ENCODE results near the gene ZNF417. TPM values are rescaled to one million over a fixed set of nuclear protein-coding genes. Genes with fewer than 3 reads are reported as not detected.
A peak's percentile ranks its signal among the peaks of the same experiment; 100 is the strongest.
"Not testable (repeated sequence)": the region's sequence is repeated elsewhere in the genome, so short reads cannot be mapped to it uniquely, and the experiment has no call there.

ZNF417 gene
- total RNA-seq (10 to 100 TPM; 44.2 to 50.1 TPM), polyA plus RNA-seq (1 to 10 TPM; 1.6 to 6.0 (median 1.8) TPM), total RNA-seq (15.7 to 54.6 (median 44.9) reads per million in 6 experiments)

DNA sequence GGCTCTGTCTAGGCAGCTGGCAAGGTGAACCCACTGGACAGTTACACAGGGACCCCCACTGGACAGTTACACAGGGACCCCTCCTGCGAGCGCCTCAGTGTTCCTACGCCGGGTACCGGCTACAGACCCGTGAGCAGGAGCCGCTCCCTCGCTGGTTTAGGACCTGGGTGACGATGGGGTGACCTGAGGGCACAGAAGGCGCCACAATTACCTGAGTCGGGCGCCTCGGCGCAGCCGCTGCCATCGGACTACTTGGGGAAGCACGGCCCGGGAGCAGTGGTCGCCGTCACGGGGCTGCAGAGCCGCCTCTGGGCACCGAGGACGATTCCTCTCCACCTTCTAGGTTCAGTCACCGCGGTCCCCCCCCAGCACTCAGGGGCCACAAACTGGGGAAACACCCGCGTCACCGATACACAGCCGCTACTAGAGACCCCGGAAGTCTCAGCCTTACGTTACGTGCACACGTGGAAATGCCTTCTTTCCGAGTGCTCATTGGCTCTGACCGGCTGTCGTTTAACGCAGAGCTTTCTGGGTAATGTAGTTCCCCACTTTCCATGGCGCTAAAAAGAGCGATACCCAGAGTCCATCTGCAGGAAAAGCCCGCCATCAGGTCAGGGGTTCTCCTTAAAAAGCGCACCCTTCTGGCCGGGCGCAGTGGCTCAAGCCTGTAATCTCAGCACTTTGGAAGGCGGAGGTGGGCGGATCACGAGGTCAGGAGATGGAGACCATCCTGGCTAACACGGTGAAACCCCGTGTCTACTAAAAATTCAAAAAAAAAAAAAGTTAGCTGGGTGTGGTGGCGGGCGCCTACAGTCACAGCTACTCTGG lies at the start of gene ZNF417:
Gene ZNF417, minus strand, starts transcription at position 425 of the 828 bp plus-strand sequence. Its CDS starts 181 bp downstream, at position 244.
- peaks cover 0 to 71% (median 45%) of the 10 kb centered on the region in 9 donors for H3K9me3 Mint-ChIP-seq

DNA sequence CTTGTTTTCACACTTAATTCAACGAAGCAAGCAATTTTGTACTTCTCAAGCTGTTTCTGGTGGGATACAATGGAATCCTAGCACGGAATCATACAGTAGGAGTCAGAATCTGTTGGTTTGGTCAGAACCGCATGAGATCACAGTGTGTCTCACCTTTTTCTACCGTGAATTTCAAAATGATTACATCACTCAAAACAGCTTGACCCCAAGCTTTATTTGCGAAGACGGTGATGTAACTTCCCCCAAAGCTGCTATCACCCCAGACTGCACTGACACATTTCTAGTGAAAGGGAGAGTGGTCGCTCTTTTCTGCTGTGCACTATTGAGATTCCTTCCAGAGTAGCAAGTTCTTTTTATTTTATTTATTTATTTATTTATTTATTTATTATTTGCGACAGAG lies 48.4 kb upstream of the ZNF417 start:
- peaks cover 10 to 89% (median 37%) of the 10 kb centered on the region in 9 donors for H3K9me3 Mint-ChIP-seq
- H3K4me1 Mint-ChIP-seq, result no peaks in the 10 kb centered on the region
- peaks cover 15 to 53% (median 34%) of the 10 kb centered on the region in 3 donors for H3K36me3 Mint-ChIP-seq
- H3K27ac Mint-ChIP-seq, result no peak overlapping the region
- H3K4me3 Mint-ChIP-seq, result no peak overlapping the region
- ATAC-seq (no peak), DNase-seq (no peak)
- H3K27me3 Mint-ChIP-seq, result no peaks in the 10 kb centered on the region
- POLR2A ChIA-PET, result no interaction called here

More for the DNA sequence above, at the start of gene ZNF417:
- peak within 1 kb of the TSS; percentile 95 to 99 (median 97) for H3K4me3 Mint-ChIP-seq
- not testable (repeated sequence) for H3K27me3 Mint-ChIP-seq
- H3K4me1 Mint-ChIP-seq, result peaks cover 14 to 41% (median 37%) of the 10 kb centered on the region in 4 donors
- POLR2A ChIA-PET, result interaction anchor here (0.6 to 2.3 kb wide), 9 partner anchors 19 to 853 kb away, joined by 3 to 12 read pairs (median 4); partner anchors contain the start of genes ZNF154, ZNF418, ZNF587 and ZNF606
- DNase-seq (peak; percentile 73 to 95 (median 90)), ATAC-seq (peak; percentile 97 to 99)
- peaks cover 34 to 56% (median 42%) of the 10 kb centered on the region in 3 donors for H3K36me3 Mint-ChIP-seq
- H3K27ac Mint-ChIP-seq, result peak within 1 kb of the TSS; percentile 92 to 99 (median 98)

DNA sequence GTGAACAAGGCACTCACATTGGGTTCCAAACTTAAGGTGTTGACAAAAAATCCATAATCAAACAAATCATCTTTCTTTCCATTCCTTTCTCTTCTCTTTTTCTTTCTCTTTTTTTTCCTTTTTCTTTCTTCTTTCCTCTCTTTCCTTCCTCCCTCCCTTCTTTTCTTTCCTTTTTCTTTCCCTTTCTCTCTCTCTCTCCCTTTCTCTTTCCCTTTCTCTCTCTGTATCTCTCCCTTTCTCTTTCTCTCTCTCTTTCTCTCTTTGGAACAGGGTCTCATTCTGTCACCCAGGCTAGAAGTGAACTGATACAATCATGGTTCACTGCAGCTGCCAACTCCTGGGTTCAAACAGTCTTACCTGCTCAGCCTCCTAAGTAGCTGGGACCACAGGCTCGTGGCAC lies 45.4 kb upstream of the ZNF417 start:
- POLR2A ChIA-PET, result no interaction called here
- peaks cover 9 to 85% (median 35%) of the 10 kb centered on the region in 9 donors for H3K9me3 Mint-ChIP-seq
- no peaks in the 10 kb centered on the region for H3K4me1 Mint-ChIP-seq
- H3K4me3 Mint-ChIP-seq, result peak overlapping the region in 1 of 10 donors; percentile 32
- H3K27ac Mint-ChIP-seq, result no peak overlapping the region
- no peak for ATAC-seq
- DNase-seq, result no peak
- peaks cover 0 to under 1% (median 0%) of the 10 kb centered on the region in 5 donors for H3K27me3 Mint-ChIP-seq
- H3K36me3 Mint-ChIP-seq, result peaks cover 12 to 50% (median 32%) of the 10 kb centered on the region in 3 donors

DNA sequence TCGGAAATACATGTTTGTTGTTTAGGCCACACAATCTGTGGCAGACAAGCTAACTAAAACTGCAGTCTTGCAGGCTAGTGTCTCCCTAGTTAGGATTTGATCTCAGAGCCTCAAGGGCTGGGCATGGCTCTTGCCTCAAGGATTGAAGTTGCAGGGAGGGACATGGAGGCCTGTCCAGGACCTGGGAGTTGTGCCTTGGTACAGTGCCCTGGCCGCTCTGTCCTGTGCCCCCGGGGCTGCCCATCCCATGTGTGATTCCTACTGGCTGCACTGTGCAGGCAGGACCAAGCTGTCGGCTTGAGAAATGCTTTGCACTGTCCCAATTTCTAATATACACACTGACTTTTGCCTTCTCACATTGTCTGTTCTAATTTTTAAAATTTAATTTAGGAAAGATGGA lies 38.6 kb upstream of the ZNF417 start:
- POLR2A ChIA-PET, result no interaction called here
- Mint-ChIP-seq H3K4me1 (no peaks in the 10 kb centered on the region), H3K9me3 (peaks cover 16 to 68% (median 38%) of the 10 kb centered on the region in 9 donors), H3K36me3 (peaks cover 12 to 46% (median 42%) of the 10 kb centered on the region in 3 donors), H3K4me3 (no peak overlapping the region), H3K27ac (no peak overlapping the region), H3K27me3 (peaks cover 0 to 17% (median 3%) of the 10 kb centered on the region in 5 donors)
- no peak for DNase-seq
- no peak for ATAC-seq

DNA sequence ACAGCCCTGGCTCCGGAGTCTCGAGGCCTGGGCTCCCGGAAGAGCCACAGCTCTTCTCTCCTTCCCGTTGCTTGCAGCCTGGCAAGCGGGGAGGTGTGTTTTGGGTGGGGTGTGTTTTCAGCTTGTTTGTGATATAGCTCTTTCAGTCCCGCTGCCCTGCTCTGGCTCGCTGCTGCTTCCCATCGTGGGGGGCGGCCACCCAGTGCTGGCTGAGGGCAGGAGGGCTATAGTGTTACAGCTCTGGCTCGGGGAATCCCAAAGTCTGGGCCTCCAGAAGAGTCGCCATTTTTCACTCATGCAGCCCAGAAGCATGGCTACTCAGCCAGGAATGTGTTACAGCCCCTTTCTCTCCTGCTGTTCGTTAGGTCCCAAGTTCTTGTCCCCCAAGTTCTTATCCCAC lies 33.3 kb upstream of the ZNF417 start:
- POLR2A ChIA-PET, result interaction anchor here (1.0 kb wide), 1 partner anchor 13 kb away, joined by 9 read pairs; no protein-coding TSS in a partner anchor
- peaks cover 16 to 26% (median 20%) of the 10 kb centered on the region in 4 donors for H3K4me1 Mint-ChIP-seq
- ATAC-seq (no peak), DNase-seq (no peak)
- peaks cover 0 to 15% (median 2%) of the 10 kb centered on the region in 5 donors for H3K27me3 Mint-ChIP-seq
- peaks cover 18 to 47% (median 40%) of the 10 kb centered on the region in 3 donors for H3K36me3 Mint-ChIP-seq
- peaks cover 18 to 68% (median 33%) of the 10 kb centered on the region in 9 donors for H3K9me3 Mint-ChIP-seq
- H3K27ac Mint-ChIP-seq, result no peak overlapping the region
- H3K4me3 Mint-ChIP-seq, result peak overlapping the region in 2 of 10 donors; percentile 14 to 45

DNA sequence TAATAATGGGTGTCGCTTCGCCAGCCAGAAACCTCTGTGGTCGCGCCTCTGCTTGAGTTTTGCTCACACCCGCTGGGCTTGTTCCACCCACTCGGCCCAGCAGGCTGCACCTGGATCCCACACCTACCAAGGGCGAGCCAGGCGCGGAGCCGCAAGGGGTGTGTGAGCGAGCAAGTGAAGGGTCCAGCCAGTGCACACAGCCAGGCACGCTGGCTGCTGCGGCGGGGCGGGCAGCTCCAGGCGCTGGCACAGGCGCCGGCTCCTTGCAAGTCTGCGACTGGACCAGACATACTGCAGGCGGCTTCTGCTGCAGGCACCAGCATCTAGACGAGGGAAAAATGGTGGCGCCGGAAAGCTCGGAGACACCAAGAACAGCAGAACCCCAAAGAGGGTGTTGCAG lies 32.9 kb upstream of the ZNF417 start:
- POLR2A ChIA-PET, result interaction anchor here (0.6 to 1.0 kb wide), 2 partner anchors 9 to 13 kb away, joined by 3 to 9 read pairs; no protein-coding TSS in a partner anchor
- peaks cover 16 to 68% (median 33%) of the 10 kb centered on the region in 9 donors for H3K9me3 Mint-ChIP-seq
- peaks cover 22 to 48% (median 39%) of the 10 kb centered on the region in 3 donors for H3K36me3 Mint-ChIP-seq
- no peak overlapping the region for H3K27ac Mint-ChIP-seq
- peaks cover 0 to 11% (median 2%) of the 10 kb centered on the region in 5 donors for H3K27me3 Mint-ChIP-seq
- ATAC-seq (no peak), DNase-seq (no peak)
- H3K4me1 Mint-ChIP-seq, result peaks cover 16 to 28% (median 20%) of the 10 kb centered on the region in 4 donors
- H3K4me3 Mint-ChIP-seq, result no peak overlapping the region

- Mint-ChIP-seq H3K9me3 (peaks cover 20 to 72% (median 46%) of the 10 kb centered on the region in 9 donors), H3K36me3 (peaks cover 37 to 53% (median 50%) of the 10 kb centered on the region in 3 donors), H3K4me3 (peak within 1 kb of the TSS; percentile 90 to 97 (median 95)), H3K27me3 (no peaks in the 10 kb centered on the region), H3K4me1 (peaks cover 16 to 28% (median 20%) of the 10 kb centered on the region in 4 donors), H3K27ac (peak within 1 kb of the TSS; percentile 90 to 97 (median 94))
- ATAC-seq (peak; percentile 93 to 96), DNase-seq (peak; percentile 71 to 96 (median 86))
- POLR2A ChIA-PET, result interaction anchor here (0.7 to 1.0 kb wide), 2 partner anchors 55 to 651 kb away, joined by 4 to 5 read pairs; partner anchors contain the start of gene ZNF606
These were observed 31.2 kb upstream of the ZNF417 start, which contains the start of gene ZNF256 for GRCh38 chr19:57947419-57948134. ZNF256 (minus strand) TSS chr19:57947706; CDS start chr19:57947474, 232 bp downstream.

DNA sequence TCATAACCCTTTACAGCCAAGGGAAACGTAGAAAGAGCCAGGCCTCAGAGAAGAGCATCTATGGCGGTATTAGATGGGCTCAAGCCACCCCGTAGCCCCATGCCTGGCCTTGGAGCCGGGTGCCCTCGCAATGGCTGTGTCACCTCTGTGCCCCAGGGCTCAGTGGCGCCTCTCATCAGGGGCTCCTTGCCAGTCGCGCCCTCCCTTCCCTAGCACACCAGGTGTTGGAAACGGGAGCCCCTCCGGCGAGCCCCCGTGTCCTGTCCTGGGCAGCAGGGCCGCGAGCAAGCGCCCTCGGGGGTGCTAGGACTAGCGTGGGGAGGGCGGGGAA lies 30.7 kb upstream of the ZNF417 start:
- H3K9me3 Mint-ChIP-seq, result peaks cover 23 to 78% (median 51%) of the 10 kb centered on the region in 9 donors
- H3K27ac Mint-ChIP-seq, result peak overlapping the region in 8 of 10 donors; percentile 65 to 96 (median 91)
- POLR2A ChIA-PET, result no interaction called here
- H3K36me3 Mint-ChIP-seq, result peaks cover 42 to 58% (median 55%) of the 10 kb centered on the region in 3 donors
- peaks cover 16 to 28% (median 20%) of the 10 kb centered on the region in 4 donors for H3K4me1 Mint-ChIP-seq
- DNase-seq, result peak in 1 of 10 donors; percentile 2
- peak in 1 of 2 donors; percentile 33 for ATAC-seq
- H3K4me3 Mint-ChIP-seq, result peak overlapping the region; percentile 90 to 97 (median 95)
- no peaks in the 10 kb centered on the region for H3K27me3 Mint-ChIP-seq

GRCh38 chr19:57946316-57946715 lies 29.9 kb upstream of the ZNF417 start:
- ATAC-seq (no peak), DNase-seq (no peak)
- H3K27ac Mint-ChIP-seq, result peak overlapping the region in 9 of 10 donors; percentile 10 to 96 (median 52)
- H3K27me3 Mint-ChIP-seq, result no peaks in the 10 kb centered on the region
- peak overlapping the region; percentile 51 to 97 (median 95) for H3K4me3 Mint-ChIP-seq
- peaks cover 49 to 64% (median 59%) of the 10 kb centered on the region in 3 donors for H3K36me3 Mint-ChIP-seq
- POLR2A ChIA-PET, result no interaction called here
- H3K9me3 Mint-ChIP-seq, result peaks cover 19 to 79% (median 57%) of the 10 kb centered on the region in 9 donors
- H3K4me1 Mint-ChIP-seq, result peaks cover 16 to 28% (median 20%) of the 10 kb centered on the region in 4 donors

- Mint-ChIP-seq H3K4me1 (peaks cover 7 to 16% (median 11%) of the 10 kb centered on the region in 4 donors), H3K9me3 (peaks cover 11 to 97% (median 59%) of the 10 kb centered on the region in 9 donors), H3K27ac (no peak overlapping the region), H3K27me3 (no peaks in the 10 kb centered on the region), H3K4me3 (no peak overlapping the region), H3K36me3 (peaks cover 61 to 98% (median 83%) of the 10 kb centered on the region in 3 donors)
- POLR2A ChIA-PET, result no interaction called here
- ATAC-seq (no peak), DNase-seq (peak in 1 of 10 donors; percentile 0)
These were observed 25.2 kb upstream of the ZNF417 start for GRCh38 chr19:57941593-57941992.

DNA sequence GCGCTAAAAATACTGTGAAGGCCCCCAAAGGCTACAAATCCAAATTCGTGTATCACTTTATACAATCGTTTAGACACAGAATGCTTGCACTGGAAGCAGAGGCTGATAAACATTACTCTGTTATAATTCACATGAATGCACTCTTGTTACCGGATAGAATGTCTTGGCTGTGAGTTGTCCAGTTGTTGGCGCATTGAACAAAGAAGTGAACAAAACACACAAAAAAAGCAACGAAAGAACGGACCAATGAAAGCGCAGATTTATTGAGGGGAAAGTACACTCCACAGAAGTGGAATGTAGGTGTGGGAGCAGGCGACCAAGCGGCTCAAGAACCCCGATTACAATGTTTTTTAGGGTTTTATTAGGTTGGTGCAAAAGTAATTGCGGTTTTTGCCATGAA lies 19.3 kb upstream of the ZNF417 start:
- DNase-seq, result no peak
- peaks cover 4 to 11% (median 9%) of the 10 kb centered on the region in 4 donors for H3K4me1 Mint-ChIP-seq
- no peak for ATAC-seq
- peaks cover 0 to 98% (median 38%) of the 10 kb centered on the region in 9 donors for H3K9me3 Mint-ChIP-seq
- POLR2A ChIA-PET, result interaction anchor here (0.9 to 1.9 kb wide), 4 partner anchors 10 to 86 kb away, joined by 3 to 11 read pairs (median 6); partner anchors contain the start of genes ZNF417, ZNF587 and ZNF606
- peaks cover 49 to 79% (median 51%) of the 10 kb centered on the region in 3 donors for H3K36me3 Mint-ChIP-seq
- peaks cover 0 to 11% (median 0%) of the 10 kb centered on the region in 5 donors for H3K27me3 Mint-ChIP-seq
- H3K27ac Mint-ChIP-seq, result peak overlapping the region in 1 of 10 donors; percentile 95
- H3K4me3 Mint-ChIP-seq, result peak overlapping the region in 4 of 10 donors; percentile 84 to 96 (median 85)
